HFFc6 (cell line): ENCODE measurements around the gene POLN. TPM values are rescaled to one million over a fixed set of nuclear protein-coding genes. Genes with fewer than 3 reads are reported as not detected.

Experiments
- DNase-seq: peaks from one replicate; pipeline ENCODE4 v3.0.0-alpha.2; 2018
- H3K27ac Mint-ChIP-seq: 2 replicates; pipeline ENCODE4 v1.8.0; 2020; ENCODE audit warnings: mild to moderate bottlenecking, mixed read lengths
- H3K27me3 Mint-ChIP-seq: 2 replicates; pipeline ENCODE4 v1.8.0; 2021; ENCODE audit warnings: mild to moderate bottlenecking, moderate library complexity, mixed read lengths; ENCODE audit not compliant: insufficient read depth
- H3K36me3 Mint-ChIP-seq: 2 replicates; pipeline ENCODE4 v1.8.0; 2021; ENCODE audit warnings: low read depth, mixed read lengths
- H3K4me1 Mint-ChIP-seq: 2 replicates; pipeline ENCODE4 v1.8.0; 2020; ENCODE audit warnings: low read depth, mixed read lengths
- H3K4me3 Mint-ChIP-seq: 2 replicates; pipeline ENCODE4 v1.8.0; 2020; ENCODE audit warnings: mild to moderate bottlenecking, moderate library complexity, mixed read lengths
- H3K9me3 Mint-ChIP-seq: 2 replicates; pipeline ENCODE4 v1.8.0; 2020; ENCODE audit warnings: mild to moderate bottlenecking, mixed read lengths
- total RNA-seq, 6 experiments: library from RNA; stranded (reverse); fragmentation: NEBNext Ultra II Directional; extraction: Animal tissue kit (Norgen Biotek cat#: 25700); gene quantifications; 2 replicates in 1 of 6; 3 replicates in 5 of 6; pipeline ENCODE4 v1.2.3, GENCODE V29; 2021
- TF ChIP-seq, protein P1 (sequence below): fragments of 200-600 bp; sonication (generic); IDR thresholded peaks from 2 replicates; pipeline ENCODE4 v1.5.0; 2021; ENCODE audit warnings: antibody characterized with exemption, mild to moderate bottlenecking

POLN gene
- total RNA-seq, 6 experiments from 2014 or later = 1.5 to 3.4 (median 2.2) TPM

DNA sequence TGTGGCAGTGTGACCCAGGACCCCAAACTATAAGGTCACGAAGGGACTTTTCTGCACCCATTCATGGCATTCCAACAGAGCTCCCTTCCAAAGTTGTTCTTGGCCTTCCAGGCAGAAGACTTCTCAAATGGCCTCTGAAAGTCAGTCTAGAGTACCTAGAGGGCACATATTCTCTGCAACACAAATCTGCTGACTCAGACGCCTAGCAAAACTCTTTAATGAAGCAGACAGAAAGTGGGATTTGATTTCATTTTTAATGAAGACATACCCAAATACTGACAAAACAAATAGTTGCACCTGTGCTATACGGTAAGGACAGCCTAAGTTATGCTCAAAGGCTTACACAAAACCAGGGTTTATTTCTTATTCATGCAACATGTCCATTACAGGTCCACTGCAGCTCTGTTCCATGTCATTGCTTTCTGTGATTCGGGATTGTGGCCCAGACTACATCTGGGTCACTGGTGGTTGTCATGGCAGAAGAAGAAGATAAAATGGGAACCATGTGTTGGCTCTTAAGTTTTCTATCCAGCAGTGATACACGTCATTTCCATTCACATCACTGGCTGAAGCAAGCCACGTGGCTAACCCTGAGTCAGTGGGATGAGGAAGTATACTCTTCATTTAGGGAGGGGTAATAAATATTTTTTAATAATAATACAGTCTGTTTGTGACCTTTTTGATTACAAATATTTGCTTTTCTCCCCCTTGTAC, 125.1 kb downstream of the POLN start:
- H3K4me1 Mint-ChIP-seq = no peaks in the 10 kb centered on the region
- H3K4me3 Mint-ChIP-seq = no peak overlapping the region
- H3K27ac Mint-ChIP-seq = no peak overlapping the region
- DNase-seq = no peak
- TF ChIP-seq, protein P1, sequence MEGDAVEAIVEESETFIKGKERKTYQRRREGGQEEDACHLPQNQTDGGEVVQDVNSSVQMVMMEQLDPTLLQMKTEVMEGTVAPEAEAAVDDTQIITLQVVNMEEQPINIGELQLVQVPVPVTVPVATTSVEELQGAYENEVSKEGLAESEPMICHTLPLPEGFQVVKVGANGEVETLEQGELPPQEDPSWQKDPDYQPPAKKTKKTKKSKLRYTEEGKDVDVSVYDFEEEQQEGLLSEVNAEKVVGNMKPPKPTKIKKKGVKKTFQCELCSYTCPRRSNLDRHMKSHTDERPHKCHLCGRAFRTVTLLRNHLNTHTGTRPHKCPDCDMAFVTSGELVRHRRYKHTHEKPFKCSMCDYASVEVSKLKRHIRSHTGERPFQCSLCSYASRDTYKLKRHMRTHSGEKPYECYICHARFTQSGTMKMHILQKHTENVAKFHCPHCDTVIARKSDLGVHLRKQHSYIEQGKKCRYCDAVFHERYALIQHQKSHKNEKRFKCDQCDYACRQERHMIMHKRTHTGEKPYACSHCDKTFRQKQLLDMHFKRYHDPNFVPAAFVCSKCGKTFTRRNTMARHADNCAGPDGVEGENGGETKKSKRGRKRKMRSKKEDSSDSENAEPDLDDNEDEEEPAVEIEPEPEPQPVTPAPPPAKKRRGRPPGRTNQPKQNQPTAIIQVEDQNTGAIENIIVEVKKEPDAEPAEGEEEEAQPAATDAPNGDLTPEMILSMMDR = no peak
- no peaks in the 10 kb centered on the region for H3K36me3 Mint-ChIP-seq
- H3K9me3 Mint-ChIP-seq = no peaks in the 10 kb centered on the region
- H3K27me3 Mint-ChIP-seq = peaks cover 5% of the 10 kb centered on the region; the same call in 1 of the 2 replicates

DNA sequence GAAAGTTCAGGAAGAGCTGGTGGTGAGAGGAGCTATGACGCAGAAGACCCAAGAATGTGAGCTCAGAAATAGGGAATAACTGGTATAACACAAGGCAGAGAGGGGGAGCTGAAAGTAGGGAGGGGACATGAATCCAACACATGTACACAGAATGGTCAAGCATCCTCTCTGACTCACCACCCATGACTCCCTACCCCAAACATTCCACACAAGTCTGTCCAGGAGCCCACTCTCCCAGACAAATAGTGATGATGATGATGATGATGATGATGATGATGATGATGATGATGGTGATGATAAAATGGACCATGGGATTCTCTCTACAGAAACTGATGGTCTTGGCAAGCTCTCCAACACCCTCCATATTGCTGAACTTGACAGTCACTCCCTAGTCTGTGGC, 136.4 kb downstream of the POLN start:
- TF ChIP-seq, protein P1 = no peak
- Mint-ChIP-seq H3K4me3 (no peak overlapping the region), H3K27ac (no peak overlapping the region), H3K9me3 (peaks cover 20% of the 10 kb centered on the region), H3K27me3 (peaks cover 2% of the 10 kb centered on the region; the same call in 1 of the 2 replicates), H3K36me3 (peaks cover 16% of the 10 kb centered on the region), H3K4me1 (peaks cover 14% of the 10 kb centered on the region)
- DNase-seq = peak; percentile 22

DNA sequence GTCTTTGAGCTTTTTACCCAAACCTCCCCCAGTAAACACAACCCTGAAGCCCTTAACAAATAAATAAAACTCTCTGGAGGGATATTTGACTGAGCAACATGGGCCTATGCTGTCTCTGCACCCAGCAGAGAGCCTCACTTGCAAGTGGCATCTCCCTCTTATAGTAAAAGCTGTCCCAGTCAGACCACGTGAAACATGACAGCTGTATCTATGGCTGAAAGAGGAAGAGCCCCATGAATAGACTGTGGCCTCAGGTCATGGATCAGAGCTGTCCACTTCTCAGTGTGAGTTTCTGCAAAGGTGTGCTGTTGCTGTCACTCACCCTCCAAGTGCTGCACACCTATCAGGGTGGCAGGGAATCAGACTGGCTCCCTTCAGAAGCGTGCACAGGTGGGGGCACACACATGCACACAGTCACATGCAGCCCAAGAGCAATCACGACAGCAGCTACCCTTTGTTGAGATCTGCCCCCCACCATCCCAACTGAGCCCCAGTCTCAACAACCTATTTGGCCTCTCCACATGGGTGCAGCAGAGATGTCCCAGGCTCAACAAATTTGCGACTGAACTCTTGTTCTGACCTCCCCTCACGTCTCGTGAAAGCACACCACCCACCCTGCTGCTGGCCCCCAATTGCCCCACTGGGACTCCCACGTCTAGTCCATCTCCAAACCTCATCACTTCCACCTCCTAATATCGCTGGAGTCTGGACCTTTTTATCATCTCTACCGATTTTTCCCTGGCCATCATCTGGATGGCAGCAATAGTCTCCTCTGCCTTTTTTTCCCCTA, 137.2 kb downstream of the POLN start:
- Mint-ChIP-seq H3K4me1 (peaks cover 18% of the 10 kb centered on the region), H3K4me3 (no peak overlapping the region), H3K9me3 (peaks cover 20% of the 10 kb centered on the region), H3K27me3 (peaks cover 2% of the 10 kb centered on the region; the same call in 1 of the 2 replicates), H3K36me3 (peaks cover 16% of the 10 kb centered on the region), H3K27ac (no peak overlapping the region)
- DNase-seq = no peak
- TF ChIP-seq, protein P1 = no peak

DNA sequence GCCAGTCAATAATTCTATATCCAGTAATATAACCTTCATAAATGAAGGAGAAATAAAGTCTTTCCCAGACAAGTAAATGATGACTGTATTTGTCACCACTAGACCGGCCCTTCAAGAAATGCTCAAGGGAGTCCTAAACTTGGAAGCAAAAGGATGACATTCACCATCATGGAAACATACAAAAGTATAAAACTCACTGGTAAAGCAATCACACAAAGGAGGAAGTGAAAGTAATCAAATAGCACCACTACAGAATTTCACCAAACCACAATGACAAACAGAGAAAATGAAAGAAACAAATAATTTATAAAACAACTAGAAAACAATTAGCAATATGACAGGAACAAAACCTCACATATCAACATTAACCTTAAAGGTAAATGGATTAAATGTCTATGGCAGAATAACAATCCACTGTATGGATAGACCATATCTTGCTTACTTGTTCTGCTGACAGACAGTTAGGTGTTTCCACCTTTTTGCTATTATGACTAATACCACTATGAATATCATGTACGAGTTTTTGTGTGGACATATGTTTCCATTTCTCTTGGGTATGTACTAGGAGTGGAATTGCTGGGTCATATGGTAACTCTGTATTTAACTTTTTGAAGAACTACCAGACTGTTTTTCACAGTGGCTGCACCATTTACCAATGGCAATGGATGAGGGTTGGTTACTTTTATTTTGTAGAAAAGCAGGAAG, 137.9 kb downstream of the POLN start:
- Mint-ChIP-seq H3K36me3 (peaks cover 16% of the 10 kb centered on the region), H3K9me3 (peaks cover 20% of the 10 kb centered on the region), H3K27ac (no peak overlapping the region), H3K4me3 (no peak overlapping the region), H3K27me3 (peaks cover 2% of the 10 kb centered on the region; the same call in 1 of the 2 replicates), H3K4me1 (peaks cover 18% of the 10 kb centered on the region)
- TF ChIP-seq, protein P1 = no peak
- no peak for DNase-seq

DNA sequence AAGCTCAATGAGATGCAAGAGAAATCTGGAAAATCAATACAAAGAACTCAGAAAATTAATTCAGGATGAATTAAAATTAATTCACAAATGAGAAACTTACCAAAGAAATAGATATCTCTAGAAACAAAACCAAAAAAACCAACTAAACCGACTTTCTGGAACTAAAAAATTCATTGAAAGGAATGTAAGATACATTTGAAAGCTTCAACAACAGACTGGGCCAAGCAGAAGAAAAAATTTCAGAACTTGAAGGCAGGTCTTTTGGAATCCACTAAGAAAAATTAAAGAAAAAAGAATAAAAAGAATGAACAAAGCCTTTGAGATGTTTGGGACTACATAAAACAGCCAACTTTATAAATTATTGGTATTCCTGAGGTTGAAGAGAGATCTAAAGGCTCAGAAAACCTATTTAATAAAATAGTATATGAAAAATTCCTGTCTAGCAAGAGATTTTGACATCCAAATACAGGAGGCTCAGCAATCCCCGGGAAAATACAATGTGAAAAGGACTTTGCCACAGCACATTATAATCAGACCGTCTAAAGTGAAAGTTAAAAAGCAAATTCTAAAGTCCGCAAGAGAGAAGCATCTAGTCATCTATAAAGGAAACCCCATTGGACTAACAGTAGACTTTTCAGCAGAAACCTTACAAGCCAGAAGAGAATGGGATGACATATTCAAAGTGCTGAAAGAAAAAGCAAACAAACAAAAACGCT, 138.6 kb downstream of the POLN start:
- Mint-ChIP-seq H3K27ac (no peak overlapping the region), H3K4me3 (no peak overlapping the region), H3K9me3 (peaks cover 20% of the 10 kb centered on the region), H3K36me3 (peaks cover 16% of the 10 kb centered on the region), H3K27me3 (peaks cover 2% of the 10 kb centered on the region; the same call in 1 of the 2 replicates), H3K4me1 (peaks cover 18% of the 10 kb centered on the region)
- DNase-seq = no peak
- TF ChIP-seq, protein P1 = no peak
